Measurements from ENCODE around the gene COPS8.

- TF ChIP-seq POLR2A (IDR thresholded peaks at IDR 0.05; ENCODE audit: low read depth, low read length) (no peak), CTCF (conservative IDR thresholded peaks at IDR 0.05; ENCODE audit: low read depth, low read length) (no peak), CEBPB (IDR thresholded peaks at IDR 0.05; ENCODE audit: low read depth, low read length) (no peak), SMC3 (IDR thresholded peaks at IDR 0.05; ENCODE audit: low read depth, low read length) (no peak), FOS (IDR thresholded peaks at IDR 0.05; ENCODE audit: low read depth, low read length) (no peak), BHLHE40 (IDR thresholded peaks at IDR 0.05; ENCODE audit: low read depth, low read length) (no peak), RCOR1 (IDR thresholded peaks at IDR 0.05; ENCODE audit: insufficient replicate concordance, low read length) (no peak), RAD21 (IDR thresholded peaks at IDR 0.05; ENCODE audit: low read length) (no peak), MAZ (IDR thresholded peaks at IDR 0.05; ENCODE audit: borderline replicate concordance, low read depth, low read length) (no peak), MXI1 (IDR thresholded peaks at IDR 0.05; ENCODE audit: borderline replicate concordance, low read depth, low read length) (no peak), MAFK (IDR thresholded peaks at IDR 0.05; ENCODE audit: low read depth, low read length) (no peak), CHD1 (IDR thresholded peaks at IDR 0.05; ENCODE audit: low read depth, low read length) (no peak)
- TF ChIP-seq, protein P1, sequence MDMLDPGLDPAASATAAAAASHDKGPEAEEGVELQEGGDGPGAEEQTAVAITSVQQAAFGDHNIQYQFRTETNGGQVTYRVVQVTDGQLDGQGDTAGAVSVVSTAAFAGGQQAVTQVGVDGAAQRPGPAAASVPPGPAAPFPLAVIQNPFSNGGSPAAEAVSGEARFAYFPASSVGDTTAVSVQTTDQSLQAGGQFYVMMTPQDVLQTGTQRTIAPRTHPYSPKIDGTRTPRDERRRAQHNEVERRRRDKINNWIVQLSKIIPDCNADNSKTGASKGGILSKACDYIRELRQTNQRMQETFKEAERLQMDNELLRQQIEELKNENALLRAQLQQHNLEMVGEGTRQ (IDR thresholded peaks at IDR 0.05; ENCODE audit: low read depth, low read length) = no peak
- TF ChIP-seq, protein P2, sequence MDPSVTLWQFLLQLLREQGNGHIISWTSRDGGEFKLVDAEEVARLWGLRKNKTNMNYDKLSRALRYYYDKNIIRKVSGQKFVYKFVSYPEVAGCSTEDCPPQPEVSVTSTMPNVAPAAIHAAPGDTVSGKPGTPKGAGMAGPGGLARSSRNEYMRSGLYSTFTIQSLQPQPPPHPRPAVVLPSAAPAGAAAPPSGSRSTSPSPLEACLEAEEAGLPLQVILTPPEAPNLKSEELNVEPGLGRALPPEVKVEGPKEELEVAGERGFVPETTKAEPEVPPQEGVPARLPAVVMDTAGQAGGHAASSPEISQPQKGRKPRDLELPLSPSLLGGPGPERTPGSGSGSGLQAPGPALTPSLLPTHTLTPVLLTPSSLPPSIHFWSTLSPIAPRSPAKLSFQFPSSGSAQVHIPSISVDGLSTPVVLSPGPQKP (IDR thresholded peaks at IDR 0.05; ENCODE audit: borderline replicate concordance, low read depth, low read length) = no peak
Observed at GRCh38 chr2:237118561-237119155, 33.0 kb downstream of the COPS8 start.
